Measurements from ENCODE around the gene MAJIN. TPM values are rescaled to one million over a fixed set of nuclear protein-coding genes. Genes with fewer than 3 reads are reported as not detected.

MAJIN gene
- total RNA-seq, 1 donor from 2014 or later = not detected

DNA sequence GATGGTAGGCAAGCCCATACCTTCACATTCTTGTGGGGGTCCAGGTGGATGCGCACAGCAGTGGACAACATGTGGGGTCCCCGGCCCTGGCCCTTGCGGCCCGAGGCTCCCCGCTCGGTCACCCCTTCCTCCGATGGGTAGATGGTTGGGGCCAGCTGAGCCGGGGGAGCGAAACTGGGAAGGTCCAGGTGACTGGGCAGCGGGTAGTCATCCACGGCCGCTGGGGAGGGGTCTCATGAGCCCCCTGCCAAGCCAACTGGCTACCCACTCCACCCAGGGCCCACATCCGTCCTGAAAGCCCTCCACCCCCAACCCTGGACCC, 65.6 kb downstream of the MAJIN start:
- Histone ChIP-seq H3K27ac (ENCODE audit: low read depth, low read length) (no peak overlapping the region), H3K4me3 (ENCODE audit: low read length in 3 of 3) (no peak overlapping the region), H3K9me3 (ENCODE audit: control insufficient read depth in 3 of 3, low read length in 3 of 3) (no peaks in the 10 kb centered on the region), H3K9ac (ENCODE audit: low read depth in 1 of 3, low read length in 3 of 3) (no peak overlapping the region), H3K4me1 (ENCODE audit: control insufficient read depth in 3 of 3, insufficient read depth in 3 of 3, low read length in 3 of 3) (no peaks in the 10 kb centered on the region), H3K27me3 (ENCODE audit: control insufficient read depth in 3 of 3, insufficient read depth in 3 of 3, low read length in 3 of 3) (no peaks in the 10 kb centered on the region), H3K36me3 (ENCODE audit: control insufficient read depth in 3 of 3, insufficient read depth in 3 of 3, low read length in 3 of 3) (peaks cover 73 to 77% (median 76%) of the 10 kb centered on the region in 3 donors)

DNA sequence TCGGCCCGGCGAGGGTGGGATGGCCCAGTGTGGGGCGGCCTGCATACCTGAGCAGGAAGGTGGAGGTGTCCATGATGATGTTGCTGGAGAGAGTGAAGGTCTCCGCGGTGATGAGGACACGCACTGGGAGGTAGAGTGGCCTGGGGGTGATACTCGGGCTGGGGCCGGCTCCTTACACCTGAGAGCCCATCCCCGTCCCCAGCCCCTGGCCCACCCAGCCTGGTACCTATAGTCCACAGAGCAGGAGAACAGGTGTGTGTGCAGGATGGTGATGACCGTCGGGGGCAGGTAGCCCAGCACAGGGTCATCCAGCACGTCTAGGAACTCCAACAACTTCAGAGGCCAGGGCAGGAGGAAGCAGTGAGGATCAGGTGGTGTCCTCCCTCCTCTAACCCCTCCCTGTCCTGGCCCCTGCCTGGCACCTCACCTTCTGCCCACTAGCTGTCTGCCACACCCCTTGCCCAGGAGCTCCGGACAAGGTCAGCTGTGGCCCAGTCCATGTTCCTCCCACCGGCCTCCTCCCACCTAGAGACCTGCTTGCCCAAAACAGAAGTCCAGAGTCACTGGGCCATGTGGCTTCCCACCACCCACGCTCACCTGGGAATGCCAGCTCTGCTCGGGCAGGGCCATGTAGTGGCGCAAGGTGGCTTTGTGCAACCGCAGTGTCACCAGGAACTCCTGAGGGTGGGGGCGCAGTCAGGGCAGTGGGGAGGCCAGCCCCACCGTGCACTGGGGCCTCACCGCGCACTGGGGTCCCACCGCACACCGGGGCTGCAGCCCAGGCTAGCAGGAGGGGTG, 66.2 kb downstream of the MAJIN start:
- H3K4me3 ChIP-seq (ENCODE audit: low read length in 3 of 3) = no peak overlapping the region
- no peak overlapping the region for H3K27ac ChIP-seq (ENCODE audit: low read depth, low read length)
- H3K27me3 ChIP-seq (ENCODE audit: control insufficient read depth in 3 of 3, insufficient read depth in 3 of 3, low read length in 3 of 3) = no peaks in the 10 kb centered on the region
- no peaks in the 10 kb centered on the region for H3K9me3 ChIP-seq (ENCODE audit: control insufficient read depth in 3 of 3, low read length in 3 of 3)
- no peaks in the 10 kb centered on the region for H3K4me1 ChIP-seq (ENCODE audit: control insufficient read depth in 3 of 3, insufficient read depth in 3 of 3, low read length in 3 of 3)
- no peak overlapping the region for H3K9ac ChIP-seq (ENCODE audit: low read depth in 1 of 3, low read length in 3 of 3)
- peaks cover 70 to 77% (median 76%) of the 10 kb centered on the region in 3 donors for H3K36me3 ChIP-seq (ENCODE audit: control insufficient read depth in 3 of 3, insufficient read depth in 3 of 3, low read length in 3 of 3)

DNA sequence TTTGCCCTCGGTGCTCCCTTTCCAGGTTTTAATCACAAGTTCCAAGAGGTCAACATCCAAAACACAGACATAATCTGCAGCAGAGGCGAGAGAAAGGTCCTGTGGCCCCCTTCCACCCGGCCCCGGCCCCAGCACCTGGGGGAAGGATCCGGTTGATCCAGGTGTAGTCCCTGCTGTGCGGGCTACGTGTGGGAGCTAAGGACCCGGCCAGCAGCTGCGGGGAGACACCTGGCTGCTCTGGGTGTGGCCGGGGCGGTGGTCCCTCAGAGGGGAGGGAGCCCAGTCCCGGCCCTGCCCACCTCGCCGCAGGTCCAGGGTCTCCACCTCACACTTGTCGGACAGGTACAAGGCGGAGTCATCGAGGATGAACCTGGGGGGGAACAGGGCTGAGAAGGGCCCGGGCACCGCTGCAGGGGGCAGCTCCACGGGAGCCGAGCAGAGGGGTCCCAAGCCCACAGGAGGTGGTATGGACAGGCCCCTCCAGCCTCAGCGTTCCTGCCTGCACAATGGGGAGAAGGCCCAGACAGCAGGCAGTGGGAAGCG, 68.5 kb downstream of the MAJIN start:
- H3K9me3 ChIP-seq (ENCODE audit: control insufficient read depth in 3 of 3, low read length in 3 of 3) = no peaks in the 10 kb centered on the region
- peaks cover 61 to 69% (median 68%) of the 10 kb centered on the region in 3 donors for H3K36me3 ChIP-seq (ENCODE audit: control insufficient read depth in 3 of 3, insufficient read depth in 3 of 3, low read length in 3 of 3)
- no peaks in the 10 kb centered on the region for H3K27me3 ChIP-seq (ENCODE audit: control insufficient read depth in 3 of 3, insufficient read depth in 3 of 3, low read length in 3 of 3)
- H3K27ac ChIP-seq (ENCODE audit: low read depth, low read length) = no peak overlapping the region
- no peak overlapping the region for H3K4me3 ChIP-seq (ENCODE audit: low read length in 3 of 3)
- no peak overlapping the region for H3K9ac ChIP-seq (ENCODE audit: low read depth in 1 of 3, low read length in 3 of 3)
- no peaks in the 10 kb centered on the region for H3K4me1 ChIP-seq (ENCODE audit: control insufficient read depth in 3 of 3, insufficient read depth in 3 of 3, low read length in 3 of 3)

DNA sequence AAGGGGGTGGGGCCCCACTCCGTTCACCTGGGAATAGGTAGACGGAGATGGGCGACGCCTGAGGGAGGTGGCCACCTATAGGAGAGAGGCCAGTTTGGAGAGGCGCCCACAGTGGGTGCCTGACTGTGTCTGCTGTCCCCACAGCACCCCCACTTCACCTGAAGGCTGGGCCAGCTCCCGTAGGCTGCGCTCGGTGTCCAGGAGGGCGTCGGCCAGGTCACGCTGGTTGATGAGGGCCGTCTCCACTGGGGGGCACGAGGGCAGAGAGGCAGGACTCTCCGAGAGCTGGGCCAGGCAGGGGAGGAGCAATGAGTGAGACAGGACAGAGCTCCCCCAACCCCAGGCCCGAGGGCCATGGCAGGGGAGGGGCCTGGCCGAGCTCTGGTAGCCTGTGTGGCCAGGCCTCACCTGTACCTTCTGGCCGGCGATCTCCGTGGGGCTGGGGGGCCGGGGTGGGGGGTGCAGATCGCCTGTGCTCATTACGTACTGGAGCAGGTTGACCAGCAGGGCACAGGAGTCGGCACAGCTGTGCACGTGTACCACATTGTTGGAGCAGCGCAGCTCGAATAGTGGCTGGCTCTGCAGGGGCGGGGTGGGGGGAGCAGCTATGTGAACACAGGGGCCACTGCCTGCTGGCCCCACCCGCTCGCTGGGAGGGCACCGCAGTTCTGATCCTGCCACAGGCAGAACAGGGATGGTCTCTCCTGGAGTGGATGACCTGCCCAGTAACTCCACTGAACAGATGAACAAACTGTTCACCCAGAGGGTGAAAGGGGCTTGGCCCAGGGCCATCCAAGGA, 69.6 kb downstream of the MAJIN start:
- Histone ChIP-seq H3K36me3 (ENCODE audit: control insufficient read depth in 3 of 3, insufficient read depth in 3 of 3, low read length in 3 of 3) (peaks cover 64 to 72% (median 72%) of the 10 kb centered on the region in 3 donors), H3K4me3 (ENCODE audit: low read length in 3 of 3) (no peak overlapping the region), H3K27ac (ENCODE audit: low read depth, low read length) (no peak overlapping the region), H3K9ac (ENCODE audit: low read depth in 1 of 3, low read length in 3 of 3) (no peak overlapping the region), H3K9me3 (ENCODE audit: control insufficient read depth in 3 of 3, low read length in 3 of 3) (no peaks in the 10 kb centered on the region), H3K27me3 (ENCODE audit: control insufficient read depth in 3 of 3, insufficient read depth in 3 of 3, low read length in 3 of 3) (no peaks in the 10 kb centered on the region), H3K4me1 (ENCODE audit: control insufficient read depth in 3 of 3, insufficient read depth in 3 of 3, low read length in 3 of 3) (no peaks in the 10 kb centered on the region)

DNA sequence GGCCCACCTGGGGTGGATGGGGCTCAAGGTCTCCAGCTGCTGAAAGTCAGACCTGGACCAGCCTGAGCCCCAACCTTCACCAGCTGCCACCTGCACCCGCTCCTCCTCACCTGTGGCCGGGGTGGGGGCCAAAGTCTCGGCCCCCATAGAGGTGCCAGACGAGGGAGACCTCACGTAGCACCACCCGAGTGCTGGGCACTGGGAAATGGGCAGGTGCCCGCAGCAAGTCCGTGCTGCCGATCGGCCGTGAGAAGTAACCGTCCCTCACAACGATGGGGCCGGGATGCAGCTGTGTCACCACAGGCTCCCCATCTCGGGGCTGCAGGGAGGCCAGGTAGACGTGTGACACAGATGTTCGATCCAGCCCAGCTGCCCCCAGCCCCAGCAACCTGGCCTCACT, 71.1 kb downstream of the MAJIN start:
- H3K4me1 ChIP-seq (ENCODE audit: control insufficient read depth in 3 of 3, insufficient read depth in 3 of 3, low read length in 3 of 3) = no peaks in the 10 kb centered on the region
- H3K36me3 ChIP-seq (ENCODE audit: control insufficient read depth in 3 of 3, insufficient read depth in 3 of 3, low read length in 3 of 3) = peaks cover 55 to 66% (median 65%) of the 10 kb centered on the region in 3 donors
- no peaks in the 10 kb centered on the region for H3K9me3 ChIP-seq (ENCODE audit: control insufficient read depth in 3 of 3, low read length in 3 of 3)
- H3K9ac ChIP-seq (ENCODE audit: low read depth in 1 of 3, low read length in 3 of 3) = no peak overlapping the region
- H3K27ac ChIP-seq (ENCODE audit: low read depth, low read length) = no peak overlapping the region
- no peaks in the 10 kb centered on the region for H3K27me3 ChIP-seq (ENCODE audit: control insufficient read depth in 3 of 3, insufficient read depth in 3 of 3, low read length in 3 of 3)
- H3K4me3 ChIP-seq (ENCODE audit: low read length in 3 of 3) = no peak overlapping the region

DNA sequence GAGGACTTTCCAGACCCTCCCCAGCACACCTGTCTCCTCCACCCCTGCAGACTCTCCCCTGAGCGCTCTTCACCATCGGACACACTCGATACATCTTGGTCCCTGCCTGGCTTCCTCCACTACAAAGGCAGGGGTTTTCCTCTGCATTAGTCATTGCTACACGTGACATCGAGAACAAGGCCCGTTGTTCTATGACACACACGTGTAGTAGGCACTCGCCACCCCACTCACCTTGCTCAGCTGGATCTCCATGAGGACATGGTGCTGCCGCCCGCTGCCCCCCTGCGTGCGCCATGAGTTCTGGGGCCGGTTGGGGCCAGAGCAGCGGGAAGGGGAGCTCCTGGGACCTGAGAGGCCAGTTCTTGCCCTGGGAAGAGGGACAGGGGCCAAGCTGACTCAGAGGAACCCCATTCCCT, 71.6 kb downstream of the MAJIN start:
- H3K36me3 ChIP-seq (ENCODE audit: control insufficient read depth in 3 of 3, insufficient read depth in 3 of 3, low read length in 3 of 3) = peaks cover 51 to 61% (median 60%) of the 10 kb centered on the region in 3 donors
- H3K9ac ChIP-seq (ENCODE audit: low read depth in 1 of 3, low read length in 3 of 3) = no peak overlapping the region
- H3K27ac ChIP-seq (ENCODE audit: low read depth, low read length) = no peak overlapping the region
- no peak overlapping the region for H3K4me3 ChIP-seq (ENCODE audit: low read length in 3 of 3)
- H3K9me3 ChIP-seq (ENCODE audit: control insufficient read depth in 3 of 3, low read length in 3 of 3) = no peaks in the 10 kb centered on the region
- no peaks in the 10 kb centered on the region for H3K27me3 ChIP-seq (ENCODE audit: control insufficient read depth in 3 of 3, insufficient read depth in 3 of 3, low read length in 3 of 3)
- H3K4me1 ChIP-seq (ENCODE audit: control insufficient read depth in 3 of 3, insufficient read depth in 3 of 3, low read length in 3 of 3) = no peaks in the 10 kb centered on the region

DNA sequence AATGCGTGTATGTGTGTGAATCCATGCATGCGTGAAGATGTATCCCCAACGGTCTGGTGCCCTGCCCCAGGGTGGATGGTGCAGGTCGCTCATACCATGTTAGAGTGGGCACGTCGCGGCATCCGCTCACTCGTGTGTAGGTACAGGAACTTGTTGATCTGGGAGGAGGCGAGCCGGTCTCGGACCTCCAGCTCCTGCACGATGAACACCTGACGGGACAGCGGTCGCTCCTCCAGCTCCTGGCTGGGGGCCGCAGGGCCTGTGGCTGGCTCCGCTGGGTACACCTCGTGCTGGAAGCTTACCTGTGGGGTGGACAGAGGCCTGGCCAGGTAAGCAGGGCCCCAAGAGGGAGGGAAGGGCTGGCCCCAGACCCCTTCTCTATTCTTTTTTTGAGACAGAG, 73.4 kb downstream of the MAJIN start:
- no peak overlapping the region for H3K4me3 ChIP-seq (ENCODE audit: low read length in 3 of 3)
- H3K4me1 ChIP-seq (ENCODE audit: control insufficient read depth in 3 of 3, insufficient read depth in 3 of 3, low read length in 3 of 3) = peaks cover 5 to 9% (median 9%) of the 10 kb centered on the region in 3 donors
- no peaks in the 10 kb centered on the region for H3K27me3 ChIP-seq (ENCODE audit: control insufficient read depth in 3 of 3, insufficient read depth in 3 of 3, low read length in 3 of 3)
- no peak overlapping the region for H3K27ac ChIP-seq (ENCODE audit: low read depth, low read length)
- H3K9me3 ChIP-seq (ENCODE audit: control insufficient read depth in 3 of 3, low read length in 3 of 3) = no peaks in the 10 kb centered on the region
- no peak overlapping the region for H3K9ac ChIP-seq (ENCODE audit: low read depth in 1 of 3, low read length in 3 of 3)
- peaks cover 52 to 62% (median 54%) of the 10 kb centered on the region in 3 donors for H3K36me3 ChIP-seq (ENCODE audit: control insufficient read depth in 3 of 3, insufficient read depth in 3 of 3, low read length in 3 of 3)

DNA sequence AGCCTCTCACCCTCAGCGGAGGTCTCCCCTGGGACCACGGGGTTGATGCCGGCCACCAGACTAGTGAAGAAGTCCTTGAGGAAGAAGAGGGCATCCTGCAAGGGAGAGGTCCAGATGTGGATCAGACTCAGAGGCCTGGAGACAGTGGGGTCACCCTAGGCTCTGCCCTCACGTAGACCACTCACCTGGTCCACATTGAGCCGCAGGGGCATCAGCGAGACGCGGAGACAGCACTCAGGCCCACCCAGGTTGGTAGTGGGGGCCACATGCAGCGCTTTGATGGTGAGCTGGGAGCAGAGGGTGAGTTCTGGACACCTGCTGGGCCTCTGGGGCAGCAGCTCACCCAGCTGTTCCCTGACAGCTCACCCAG, 73.8 kb downstream of the MAJIN start:
- Histone ChIP-seq H3K27ac (ENCODE audit: low read depth, low read length) (no peak overlapping the region), H3K9me3 (ENCODE audit: control insufficient read depth in 3 of 3, low read length in 3 of 3) (no peaks in the 10 kb centered on the region), H3K4me3 (ENCODE audit: low read length in 3 of 3) (no peak overlapping the region), H3K27me3 (ENCODE audit: control insufficient read depth in 3 of 3, insufficient read depth in 3 of 3, low read length in 3 of 3) (no peaks in the 10 kb centered on the region), H3K9ac (ENCODE audit: low read depth in 1 of 3, low read length in 3 of 3) (no peak overlapping the region), H3K4me1 (ENCODE audit: control insufficient read depth in 3 of 3, insufficient read depth in 3 of 3, low read length in 3 of 3) (peaks cover 5 to 9% (median 9%) of the 10 kb centered on the region in 3 donors), H3K36me3 (ENCODE audit: control insufficient read depth in 3 of 3, insufficient read depth in 3 of 3, low read length in 3 of 3) (peaks cover 50 to 58% (median 53%) of the 10 kb centered on the region in 3 donors)

DNA sequence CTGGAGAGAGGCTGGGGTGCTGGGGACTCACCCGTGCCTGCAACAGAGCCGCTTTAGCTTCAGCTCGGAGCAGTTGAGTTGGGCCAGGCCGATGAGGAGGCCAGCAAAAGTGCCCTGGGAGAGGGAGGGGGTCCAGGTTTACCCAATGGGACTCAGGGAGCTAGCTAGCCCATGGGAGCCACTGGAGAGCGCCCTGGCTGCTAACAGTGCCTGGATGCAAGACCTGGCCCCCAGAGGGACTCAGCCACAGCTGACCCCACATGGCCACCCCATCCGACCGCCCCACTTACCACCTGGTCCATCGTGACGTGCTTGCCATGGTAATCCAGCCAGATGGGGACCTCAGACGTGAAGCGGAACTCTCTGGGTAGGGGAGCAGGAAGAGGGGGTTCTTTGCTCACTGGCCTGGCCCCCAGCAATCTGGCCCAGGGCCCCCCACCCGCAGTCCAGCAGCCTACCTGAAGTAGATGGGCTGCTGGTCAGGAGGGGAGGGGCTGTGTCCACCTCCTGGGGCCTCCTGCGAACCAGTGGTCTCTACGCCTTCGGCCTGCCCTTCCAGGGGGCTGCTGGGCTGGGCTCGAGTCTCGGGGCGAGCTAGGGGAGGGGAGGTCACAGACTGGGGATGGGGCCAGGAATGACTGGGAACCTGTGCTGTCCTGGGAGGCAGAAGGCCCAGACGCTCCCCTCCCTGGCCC, 74.4 kb downstream of the MAJIN start:
- Histone ChIP-seq H3K9me3 (ENCODE audit: control insufficient read depth in 3 of 3, low read length in 3 of 3) (no peaks in the 10 kb centered on the region), H3K27ac (ENCODE audit: low read depth, low read length) (no peak overlapping the region), H3K9ac (ENCODE audit: low read depth in 1 of 3, low read length in 3 of 3) (no peak overlapping the region), H3K4me1 (ENCODE audit: control insufficient read depth in 3 of 3, insufficient read depth in 3 of 3, low read length in 3 of 3) (peaks cover 5 to 10% (median 9%) of the 10 kb centered on the region in 3 donors), H3K36me3 (ENCODE audit: control insufficient read depth in 3 of 3, insufficient read depth in 3 of 3, low read length in 3 of 3) (peaks cover 46 to 53% (median 48%) of the 10 kb centered on the region in 3 donors), H3K4me3 (ENCODE audit: low read length in 3 of 3) (no peak overlapping the region), H3K27me3 (ENCODE audit: control insufficient read depth in 3 of 3, insufficient read depth in 3 of 3, low read length in 3 of 3) (no peaks in the 10 kb centered on the region)
